GM19438 (cell line): ENCODE measurements around the gene C9orf50.

Source experiments
- ATAC-seq: cut with Tn5 transposase; IDR thresholded peaks from one replicate; pipeline ENCODE4 v1.9.1; 2021; ENCODE audit warnings: low read depth; ENCODE audit not compliant: unreplicated experiment

C9orf50 gene

GRCh38 chr9:129572517-129572916 is 48.4 kb downstream of the C9orf50 start:
- ATAC-seq = no peak

- no peak for ATAC-seq
Observed at GRCh38 chr9:129572052-129572425, 48.9 kb downstream of the C9orf50 start.

GRCh38 chr9:129571298-129572051 is 49.4 kb downstream of the C9orf50 start:
- ATAC-seq = no peak

GRCh38 chr9:129570450-129571297 is 50.2 kb downstream of the C9orf50 start:
- no peak for ATAC-seq

- no peak for ATAC-seq
Observed at GRCh38 chr9:129569502-129570449, 51.1 kb downstream of the C9orf50 start.

GRCh38 chr9:129568560-129569501 is 52.1 kb downstream of the C9orf50 start:
- no peak for ATAC-seq

- ATAC-seq = no peak
Observed at GRCh38 chr9:129567842-129568559, 52.9 kb downstream of the C9orf50 start.

- no peak for ATAC-seq
Observed at GRCh38 chr9:129567329-129567728, 53.6 kb downstream of the C9orf50 start.

GRCh38 chr9:129566563-129567266 is 54.2 kb downstream of the C9orf50 start:
- ATAC-seq = no peak

GRCh38 chr9:129562917-129563316 is 58.0 kb downstream of the C9orf50 start:
- no peak for ATAC-seq

GRCh38 chr9:129562514-129562913 is 58.4 kb downstream of the C9orf50 start:
- no peak for ATAC-seq
